Spleen (tissue), 7 donors: ENCODE results near the gene ATP7B.

Experiments used
- POLR2A ChIP-seq, 3 donors: fragments of 450-650 bp; IDR thresholded peaks; one replicate each; pipeline ENCODE4 v1.5.1; 2017; ENCODE audit warnings: antibody characterized with exemption in 3 of 3, mild to moderate bottlenecking in 1 of 3
- POLR2AphosphoS5 ChIP-seq, 3 donors: sonication (generic); formaldehyde crosslinking; IDR thresholded peaks; one replicate each; pipeline ENCODE4 v1.5.1; 2017; ENCODE audit warnings: antibody characterized with exemption in 3 of 3
- TF ChIP-seq, protein P1 (sequence below), 11 experiments: fragments of 200-600 bp in 7 of 11; fragments of 450-650 bp in 4 of 11; sonication (generic) in 4 of 11; IDR thresholded peaks in 8 of 11; conservative IDR thresholded peaks in 3 of 11; 1 replicate in 7 of 11; 2 replicates in 4 of 11; pipeline versions ENCODE4 v1.4.0 to v1.8.0; 2016 to 2021; ENCODE audit warnings: antibody characterized with exemption in 11 of 11, inconsistent platforms in 4 of 11, mild to moderate bottlenecking in 1 of 11
- donor health status: DM: no; HTN: no; CAD: no; lungs with moderate emphysema.
- donor health status: DM: no; HTN: no; CAD: no.
- donor health status: DM: no; HTN: no; CAD: no.

DNA sequence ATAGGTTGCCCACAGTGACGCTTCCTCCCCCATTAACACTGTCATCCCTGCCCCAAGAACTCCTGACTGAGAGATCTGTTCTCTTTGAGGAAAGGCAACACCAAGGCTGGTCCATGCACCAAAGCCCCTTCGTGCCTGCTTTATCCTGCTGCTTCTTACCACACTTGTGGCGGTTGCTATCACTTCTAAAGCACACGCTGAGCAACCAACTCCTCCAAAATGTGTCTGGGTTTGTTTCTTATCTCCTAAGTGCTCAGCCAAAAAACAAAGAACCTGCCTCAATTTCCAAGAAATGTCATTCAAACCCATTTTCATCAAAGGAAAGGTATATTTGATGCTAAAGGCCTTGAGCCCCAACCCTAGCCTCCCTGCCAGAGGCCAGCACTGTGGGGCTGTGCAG lies 14.6 kb downstream of the ATP7B start:
- TF ChIP-seq, protein P1, sequence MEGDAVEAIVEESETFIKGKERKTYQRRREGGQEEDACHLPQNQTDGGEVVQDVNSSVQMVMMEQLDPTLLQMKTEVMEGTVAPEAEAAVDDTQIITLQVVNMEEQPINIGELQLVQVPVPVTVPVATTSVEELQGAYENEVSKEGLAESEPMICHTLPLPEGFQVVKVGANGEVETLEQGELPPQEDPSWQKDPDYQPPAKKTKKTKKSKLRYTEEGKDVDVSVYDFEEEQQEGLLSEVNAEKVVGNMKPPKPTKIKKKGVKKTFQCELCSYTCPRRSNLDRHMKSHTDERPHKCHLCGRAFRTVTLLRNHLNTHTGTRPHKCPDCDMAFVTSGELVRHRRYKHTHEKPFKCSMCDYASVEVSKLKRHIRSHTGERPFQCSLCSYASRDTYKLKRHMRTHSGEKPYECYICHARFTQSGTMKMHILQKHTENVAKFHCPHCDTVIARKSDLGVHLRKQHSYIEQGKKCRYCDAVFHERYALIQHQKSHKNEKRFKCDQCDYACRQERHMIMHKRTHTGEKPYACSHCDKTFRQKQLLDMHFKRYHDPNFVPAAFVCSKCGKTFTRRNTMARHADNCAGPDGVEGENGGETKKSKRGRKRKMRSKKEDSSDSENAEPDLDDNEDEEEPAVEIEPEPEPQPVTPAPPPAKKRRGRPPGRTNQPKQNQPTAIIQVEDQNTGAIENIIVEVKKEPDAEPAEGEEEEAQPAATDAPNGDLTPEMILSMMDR (IDR thresholded peaks at IDR 0.05 in 8 of 11, conservative IDR thresholded peaks at IDR 0.05 in 3 of 11), result no peak
- TF ChIP-seq POLR2AphosphoS5 (IDR thresholded peaks at IDR 0.05) (no peak), POLR2A (IDR thresholded peaks at IDR 0.05) (no peak)
